HG03521 (cell line): ENCODE results near the gene AIRE.

ENCODE experiments used
- ATAC-seq: cut with Tn5 transposase; IDR thresholded peaks from one replicate; pipeline ENCODE4 v1.9.1; 2021; ENCODE audit warnings: mild to moderate bottlenecking, moderate library complexity; ENCODE audit not compliant: unreplicated experiment

The AIRE gene

DNA sequence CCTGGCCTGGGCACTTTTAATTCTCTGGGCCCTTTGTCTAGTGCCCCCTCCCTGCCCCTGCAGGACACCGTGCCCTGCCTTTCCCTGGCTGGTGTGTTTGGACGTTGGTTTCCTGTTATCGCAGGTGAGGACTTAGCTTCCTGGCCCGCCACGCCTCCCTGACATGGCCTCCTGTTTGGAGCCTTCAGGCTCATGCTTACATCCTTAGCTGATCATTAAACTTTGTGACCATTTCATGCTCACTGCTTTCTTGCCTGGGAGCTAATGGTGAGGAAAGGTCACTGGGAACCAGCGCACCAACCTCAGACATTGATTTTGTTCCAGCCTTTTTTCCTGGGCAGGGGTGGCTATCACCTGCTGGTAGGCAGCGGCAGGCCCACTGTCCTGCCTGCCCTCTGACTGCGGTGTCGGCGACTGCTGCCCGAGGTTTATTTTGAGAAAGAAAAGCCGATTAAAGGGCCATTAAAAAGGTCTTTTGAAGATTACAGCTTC is 17.9 kb downstream of the AIRE start:
- no peak for ATAC-seq

DNA sequence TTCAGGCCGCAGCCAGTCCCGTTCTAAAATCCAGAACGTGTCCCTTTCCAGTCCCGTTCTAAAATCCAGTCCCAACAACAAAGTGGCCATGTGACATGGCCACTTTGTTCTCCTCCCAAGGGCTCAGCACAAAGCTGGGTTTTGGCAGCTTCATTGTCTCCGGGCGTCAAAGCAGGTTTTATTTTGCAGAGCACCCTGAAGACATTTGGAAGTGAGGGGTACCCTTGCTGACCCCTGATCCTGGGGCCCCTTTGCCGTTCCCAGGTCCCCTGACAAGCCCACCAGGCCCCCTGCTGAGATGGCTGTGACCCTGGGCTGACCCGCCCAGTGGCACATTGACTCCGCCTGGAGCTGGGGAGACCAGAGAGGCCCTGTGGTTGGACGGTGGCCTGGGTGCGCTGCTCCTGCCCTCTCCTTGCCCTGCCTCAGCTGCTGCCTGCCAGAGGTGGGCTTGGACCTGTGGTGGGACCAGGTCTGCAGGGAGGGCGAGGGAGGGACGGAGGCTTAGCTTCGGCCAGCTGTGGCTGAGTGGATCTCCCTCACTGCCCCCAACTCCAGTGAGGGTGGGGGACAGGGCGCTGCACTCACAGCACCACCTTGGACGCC is 18.4 kb downstream of the AIRE start:
- ATAC-seq: no peak

DNA sequence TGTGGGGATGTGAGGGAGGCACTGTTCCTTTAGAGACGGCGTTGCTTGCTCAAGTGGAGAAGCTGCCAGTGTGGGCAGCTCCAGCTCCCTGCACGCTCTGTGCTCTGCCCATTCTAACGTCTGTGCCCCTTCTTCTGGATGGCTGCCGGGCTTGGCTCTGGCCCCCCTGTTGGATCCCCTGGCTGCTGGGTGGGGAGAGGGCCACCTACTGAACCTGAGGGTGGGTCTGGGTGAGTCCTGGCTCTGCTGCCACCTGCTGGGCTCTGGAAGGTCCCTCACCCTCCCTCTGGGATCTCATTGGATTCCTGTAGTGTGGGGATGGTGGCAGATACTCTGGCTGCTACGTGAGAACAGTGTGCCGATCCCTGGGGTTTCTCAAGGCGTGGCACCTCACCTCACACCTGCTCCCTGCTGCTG is 19.2 kb downstream of the AIRE start:
- ATAC-seq: no peak

- ATAC-seq: no peak
Observed at GRCh38 chr21:44305691-44306090, 20.0 kb downstream of the AIRE start.

- ATAC-seq: no peak
Observed at GRCh38 chr21:44306936-44307704, 21.4 kb downstream of the AIRE start.

- no peak for ATAC-seq
Observed at GRCh38 chr21:44310628-44311507, 25.2 kb downstream of the AIRE start.

GRCh38 chr21:44312089-44312488 is 26.4 kb downstream of the AIRE start:
- ATAC-seq: no peak

GRCh38 chr21:44312716-44313115 is 27.0 kb downstream of the AIRE start:
- ATAC-seq: no peak

DNA sequence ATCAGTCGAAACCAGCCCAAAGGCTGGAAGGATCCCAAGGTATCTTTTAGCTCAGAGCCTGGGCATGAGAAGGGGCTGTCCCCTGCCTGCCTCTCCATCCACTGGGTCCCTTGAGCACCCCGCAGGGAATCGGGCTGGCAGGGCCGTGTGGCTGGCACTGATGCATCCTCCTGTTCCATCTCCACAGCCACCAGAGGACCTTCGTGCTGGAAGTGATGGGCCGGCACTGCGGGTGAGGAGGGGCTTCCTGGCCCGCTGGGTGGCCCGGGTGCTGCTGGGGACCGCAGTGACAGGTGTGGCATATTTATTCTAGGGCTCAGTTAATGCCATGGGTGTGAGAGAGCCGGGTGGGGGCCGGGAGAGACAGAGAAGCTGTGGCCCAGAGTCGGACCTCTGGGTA is 27.8 kb downstream of the AIRE start:
- ATAC-seq: no peak

- no peak for ATAC-seq
Observed at GRCh38 chr21:44314128-44314527, 28.5 kb downstream of the AIRE start.

DNA sequence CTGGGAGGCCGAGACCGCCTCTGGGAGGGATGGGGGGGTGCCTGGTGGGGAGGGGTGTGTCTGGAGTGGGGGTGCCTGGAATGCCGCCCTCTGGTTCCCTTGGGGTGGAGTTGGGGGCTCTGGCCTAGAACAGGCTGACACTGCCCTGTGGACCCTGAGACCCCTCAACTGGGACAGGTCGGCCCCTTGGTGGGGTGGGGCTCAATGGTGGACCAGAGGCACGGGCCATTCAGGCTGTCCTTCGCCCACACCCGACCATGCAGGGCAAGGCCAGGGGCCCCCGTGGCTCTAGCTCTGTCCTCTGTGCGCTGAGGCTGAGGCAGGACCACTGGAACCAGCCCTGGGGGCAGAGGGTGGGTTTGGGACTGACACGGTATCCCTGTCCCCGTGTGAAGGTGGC is 28.9 kb downstream of the AIRE start:
- no peak for ATAC-seq

GRCh38 chr21:44315691-44316203 is 30.1 kb downstream of the AIRE start:
- ATAC-seq: no peak

DNA sequence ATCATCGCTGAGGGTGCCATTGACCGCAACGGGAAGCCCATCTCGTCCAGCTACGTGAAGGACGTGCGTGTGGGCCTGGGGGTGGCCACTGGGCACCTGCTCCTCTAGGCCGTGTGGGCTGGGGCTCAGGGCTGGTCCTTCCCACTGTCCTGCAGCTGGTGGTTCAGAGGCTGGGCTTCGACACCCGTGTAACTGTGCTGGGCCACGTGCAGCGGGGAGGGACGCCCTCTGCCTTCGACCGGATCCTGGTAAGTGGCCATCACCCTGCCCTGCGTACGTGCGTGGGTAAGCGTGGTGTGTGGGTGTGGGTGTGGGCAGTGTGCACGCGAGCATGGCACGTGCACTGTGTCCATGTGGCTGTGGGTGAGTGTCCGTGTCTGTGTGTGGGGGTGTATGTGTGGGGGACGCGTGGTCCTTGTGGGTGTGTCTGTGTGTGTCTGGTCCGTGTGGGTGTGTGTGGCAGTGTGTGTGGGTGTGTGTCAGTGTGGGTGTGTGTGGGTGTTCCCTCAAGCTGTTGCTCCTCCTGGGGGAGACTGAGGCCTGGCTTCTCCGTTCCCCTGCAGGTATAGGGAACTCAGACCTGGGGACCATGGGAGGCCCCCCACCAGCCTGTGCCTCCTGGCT is 30.7 kb downstream of the AIRE start:
- ATAC-seq: no peak

GRCh38 chr21:44317241-44317782 is 31.6 kb downstream of the AIRE start:
- no peak for ATAC-seq

DNA sequence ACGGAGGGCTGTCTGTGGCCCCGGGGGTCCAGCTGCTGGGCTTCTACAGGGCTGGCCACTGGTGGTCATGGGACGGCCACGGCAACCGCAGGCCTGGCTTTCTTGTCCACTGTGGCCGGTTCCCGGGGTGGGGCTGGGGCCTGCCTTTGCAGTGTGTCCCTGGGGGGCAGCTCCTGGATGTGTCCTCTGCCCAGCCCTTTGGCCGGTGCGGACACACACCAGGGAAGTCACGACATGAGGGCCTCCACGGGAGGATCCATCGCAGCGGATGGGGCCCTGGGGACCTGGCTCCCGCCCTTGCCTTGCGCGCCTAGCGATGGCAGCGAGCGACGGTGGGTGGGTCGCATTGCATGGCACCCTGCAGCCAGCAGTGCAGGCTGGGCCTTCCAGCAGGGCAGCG is 32.2 kb downstream of the AIRE start:
- no peak for ATAC-seq

DNA sequence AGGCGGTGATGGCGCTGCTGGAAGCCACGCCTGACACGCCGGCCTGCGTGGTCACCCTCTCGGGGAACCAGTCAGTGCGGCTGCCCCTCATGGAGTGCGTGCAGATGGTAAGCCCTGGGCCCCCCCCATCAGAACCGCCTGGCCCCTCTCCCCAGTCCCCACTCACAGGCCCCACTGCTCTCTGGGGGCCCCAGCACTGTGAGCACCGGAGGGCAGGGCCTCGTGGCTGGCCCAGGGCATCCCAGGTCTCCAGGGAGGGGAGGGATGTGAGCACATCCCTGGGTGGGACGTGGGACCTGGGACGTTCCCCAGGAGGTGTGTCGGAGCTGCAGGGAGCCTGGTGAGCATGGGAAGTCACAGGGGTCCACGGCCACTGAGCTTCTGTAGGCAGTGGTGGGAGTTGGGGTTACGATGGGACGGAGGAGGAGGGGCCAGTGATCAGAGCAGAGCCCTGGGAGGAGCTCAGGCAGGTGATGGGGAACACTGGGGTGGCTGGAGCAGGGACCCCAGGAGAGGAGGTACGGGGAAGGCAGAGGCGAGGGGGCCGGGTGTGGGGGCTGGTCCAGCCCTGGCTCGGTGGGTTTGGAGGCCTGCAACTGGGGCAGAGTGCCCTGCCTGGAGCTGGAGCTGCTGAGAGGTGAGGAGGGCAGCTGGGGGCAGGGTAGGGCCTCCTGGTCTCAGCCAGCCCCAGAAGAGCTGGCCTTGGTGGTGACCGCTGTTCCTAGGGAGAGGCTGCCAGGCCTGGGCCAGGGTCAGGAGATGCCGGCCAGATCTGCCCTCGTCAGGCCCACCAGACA is 33.0 kb downstream of the AIRE start:
- ATAC-seq: no peak

GRCh38 chr21:44319407-44320065 is 33.9 kb downstream of the AIRE start:
- ATAC-seq: no peak

DNA sequence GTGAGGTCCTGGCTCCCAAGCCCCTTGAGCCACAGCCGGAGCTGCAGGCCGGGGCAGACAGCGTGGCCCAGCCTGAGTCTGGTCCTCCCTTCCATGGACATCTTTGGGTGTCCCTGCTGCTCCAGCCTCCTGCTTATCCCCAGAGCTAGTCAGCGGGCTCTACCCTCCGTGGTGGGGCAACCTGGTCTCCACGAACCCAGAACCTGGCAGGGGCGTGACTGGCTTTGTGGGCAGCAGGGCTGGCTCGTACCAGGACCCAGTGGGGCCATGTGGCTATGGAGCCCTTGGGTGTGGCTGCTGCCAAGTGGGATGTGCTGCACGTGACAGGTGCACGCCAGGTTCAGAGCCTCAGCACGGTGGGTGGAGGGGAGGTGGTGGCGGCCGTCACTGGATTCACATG is 35.2 kb downstream of the AIRE start:
- ATAC-seq: no peak

DNA sequence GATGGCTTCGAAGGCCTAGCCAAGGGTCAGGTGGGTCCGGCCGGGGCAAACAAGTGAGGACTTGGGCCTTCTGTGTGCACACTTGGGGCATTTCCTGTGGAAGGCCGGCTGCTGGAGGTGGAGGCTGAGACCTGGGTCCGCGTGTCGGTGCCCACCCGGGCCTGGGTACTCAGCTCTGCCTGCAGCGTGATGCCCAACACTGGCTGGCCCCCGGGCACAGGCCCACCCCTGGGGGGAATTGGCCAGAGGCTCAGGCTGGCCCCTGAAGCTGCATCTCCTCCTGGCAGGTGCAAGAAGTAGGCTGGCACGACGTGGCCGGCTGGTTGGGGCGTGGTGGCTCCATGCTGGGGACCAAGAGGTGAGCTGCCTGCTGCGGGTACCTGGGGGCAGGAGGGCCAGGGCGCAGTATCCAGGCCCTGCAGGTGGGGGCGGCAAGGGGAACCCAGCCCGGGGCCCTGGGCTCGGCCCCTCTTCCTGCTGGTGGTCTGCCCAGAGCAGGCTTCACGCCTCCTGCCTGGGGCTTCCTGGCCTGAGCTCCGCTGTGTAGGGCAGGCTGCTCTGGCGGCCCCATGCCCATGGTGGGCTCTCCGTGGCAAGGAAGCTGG is 36.3 kb downstream of the AIRE start:
- ATAC-seq: no peak
